LNCaP clone FGC (cell line): ENCODE measurements around the gene NPB.

Experiments
- DNase-seq: peaks from one replicate; pipeline ENCODE4 v3.0.0-alpha.2; 2011; ENCODE audit warnings: low read depth
- H3K4me3 ChIP-seq: 2 replicates; pipeline ENCODE4 v1.5.1; 2011; ENCODE audit warnings: mild to moderate bottlenecking, low read depth, low read length, control low read depth
- TF ChIP-seq, protein P1 (sequence below): IDR thresholded peaks from 2 replicates; pipeline ENCODE4 v1.5.1; 2012; ENCODE audit warnings: mild to moderate bottlenecking; ENCODE audit not compliant: control insufficient read depth, insufficient read depth; ENCODE audit errors: extremely low read depth

NPB gene

GRCh38 chr17:81867170-81867990 lies 34.7 kb upstream of the NPB start:
- no peak for DNase-seq
- TF ChIP-seq, protein P1, sequence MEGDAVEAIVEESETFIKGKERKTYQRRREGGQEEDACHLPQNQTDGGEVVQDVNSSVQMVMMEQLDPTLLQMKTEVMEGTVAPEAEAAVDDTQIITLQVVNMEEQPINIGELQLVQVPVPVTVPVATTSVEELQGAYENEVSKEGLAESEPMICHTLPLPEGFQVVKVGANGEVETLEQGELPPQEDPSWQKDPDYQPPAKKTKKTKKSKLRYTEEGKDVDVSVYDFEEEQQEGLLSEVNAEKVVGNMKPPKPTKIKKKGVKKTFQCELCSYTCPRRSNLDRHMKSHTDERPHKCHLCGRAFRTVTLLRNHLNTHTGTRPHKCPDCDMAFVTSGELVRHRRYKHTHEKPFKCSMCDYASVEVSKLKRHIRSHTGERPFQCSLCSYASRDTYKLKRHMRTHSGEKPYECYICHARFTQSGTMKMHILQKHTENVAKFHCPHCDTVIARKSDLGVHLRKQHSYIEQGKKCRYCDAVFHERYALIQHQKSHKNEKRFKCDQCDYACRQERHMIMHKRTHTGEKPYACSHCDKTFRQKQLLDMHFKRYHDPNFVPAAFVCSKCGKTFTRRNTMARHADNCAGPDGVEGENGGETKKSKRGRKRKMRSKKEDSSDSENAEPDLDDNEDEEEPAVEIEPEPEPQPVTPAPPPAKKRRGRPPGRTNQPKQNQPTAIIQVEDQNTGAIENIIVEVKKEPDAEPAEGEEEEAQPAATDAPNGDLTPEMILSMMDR = no peak
- no peak overlapping the region for H3K4me3 ChIP-seq

DNA sequence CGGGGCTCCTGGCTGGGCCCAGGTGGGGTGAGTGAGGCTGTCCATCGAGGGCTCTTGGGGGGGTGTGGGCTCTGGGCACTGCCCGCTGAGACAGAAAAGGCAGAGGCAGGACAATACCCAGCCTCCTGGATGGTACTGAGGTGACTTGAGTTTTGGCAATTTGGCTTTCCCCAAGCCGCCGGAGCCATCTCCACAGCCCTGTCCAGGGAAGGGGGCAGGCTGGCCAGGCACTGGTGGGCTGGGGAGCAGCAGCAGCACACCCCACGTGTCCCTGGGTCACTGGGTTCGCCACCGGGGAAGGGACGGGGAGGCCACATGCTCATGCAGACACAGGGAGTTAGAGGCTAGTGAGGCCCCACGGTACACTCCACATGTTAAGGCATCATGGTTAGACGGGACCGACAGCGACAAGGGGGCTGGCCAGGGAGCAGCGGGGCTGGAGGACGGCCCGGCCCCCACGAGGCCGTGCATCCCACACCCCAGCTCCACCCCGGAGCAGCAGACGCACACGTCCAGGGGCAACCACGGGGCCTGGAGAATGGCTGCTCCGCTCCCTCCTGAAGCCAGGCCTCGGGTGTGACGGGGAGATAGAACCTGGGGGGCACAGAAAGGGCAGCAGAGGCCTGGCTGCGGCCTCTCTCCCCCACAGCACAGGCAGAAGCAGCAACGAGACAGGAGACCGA lies 33.9 kb upstream of the NPB start:
- no peak for DNase-seq
- H3K4me3 ChIP-seq = no peak overlapping the region
- TF ChIP-seq, protein P1 = no peak

DNA sequence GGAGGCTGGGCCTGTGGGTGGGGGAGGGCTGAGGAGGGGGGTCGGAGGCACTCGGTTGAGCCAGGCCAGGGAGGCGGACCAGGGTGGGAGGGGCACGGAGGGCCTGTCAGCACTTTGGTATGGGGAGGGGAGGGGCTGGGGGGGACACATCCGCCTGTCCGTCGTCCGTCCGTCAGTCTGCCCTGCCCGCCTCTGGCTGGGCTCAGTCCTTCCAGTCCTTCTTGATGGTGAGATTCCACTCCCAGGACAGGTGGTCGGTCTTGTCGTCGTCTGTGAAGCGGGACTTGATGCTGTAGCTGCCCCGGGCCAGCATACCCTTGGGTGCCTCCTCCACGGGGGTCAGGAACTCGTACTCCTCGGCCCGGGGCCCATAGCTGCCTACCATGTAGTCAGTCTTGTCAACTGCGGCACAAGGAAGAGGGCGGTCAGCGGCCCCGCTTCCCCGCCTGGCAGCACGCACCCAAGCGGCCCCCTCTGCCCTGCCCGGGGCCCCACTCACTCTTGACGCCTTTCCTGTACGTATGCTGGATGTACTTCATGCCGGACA lies 33.3 kb upstream of the NPB start:
- DNase-seq = no peak
- H3K4me3 ChIP-seq = peak overlapping the region; percentile 83
- TF ChIP-seq, protein P1 = no peak

DNA sequence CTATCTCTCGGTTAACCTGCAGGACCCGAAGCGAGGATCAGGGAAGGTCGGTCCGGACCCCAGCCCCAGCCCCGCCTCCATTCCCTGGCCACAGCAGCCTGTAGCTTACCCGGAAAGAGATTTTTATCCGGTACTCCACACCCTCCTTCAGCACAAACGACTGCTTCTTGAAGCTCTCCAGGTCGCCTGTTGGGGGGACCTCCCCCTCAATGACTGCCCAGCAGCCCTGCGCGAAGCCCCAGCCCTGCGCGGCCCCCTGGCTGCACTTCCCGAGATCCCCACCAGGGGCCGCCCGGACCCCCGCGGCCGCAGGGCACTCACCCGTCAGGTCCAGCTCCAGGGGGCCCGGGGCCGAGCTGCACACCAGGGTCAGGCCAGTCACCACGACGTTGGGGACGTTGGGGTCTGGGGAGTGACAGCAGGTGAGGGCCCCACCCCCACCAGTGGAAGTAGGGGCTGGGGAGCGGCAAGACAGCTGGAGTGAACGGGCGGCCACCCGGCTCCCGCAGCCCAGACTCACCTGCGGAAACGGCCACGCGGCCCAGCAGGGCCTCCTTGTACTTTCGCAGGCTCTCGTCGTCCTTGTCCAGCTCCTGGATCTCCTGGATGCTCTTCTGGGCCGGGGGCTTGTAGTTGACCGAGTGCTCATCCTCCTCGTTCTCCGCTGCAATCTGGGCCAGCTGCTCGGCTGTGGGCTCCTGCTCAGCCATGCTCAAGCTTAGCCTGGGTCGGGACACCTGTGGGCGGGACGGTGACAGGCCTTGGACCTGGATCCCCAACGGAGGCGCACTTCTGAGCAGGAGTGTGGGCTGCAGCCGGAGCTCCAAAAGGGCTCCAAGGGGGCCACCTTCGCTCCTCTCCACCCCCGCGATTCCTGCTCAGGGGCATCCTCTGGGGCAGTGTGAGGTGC lies 32.6 kb upstream of the NPB start:
- TF ChIP-seq, protein P1 = peak; percentile 45
- peak overlapping the region; percentile 83 for H3K4me3 ChIP-seq
- no peak for DNase-seq

DNA sequence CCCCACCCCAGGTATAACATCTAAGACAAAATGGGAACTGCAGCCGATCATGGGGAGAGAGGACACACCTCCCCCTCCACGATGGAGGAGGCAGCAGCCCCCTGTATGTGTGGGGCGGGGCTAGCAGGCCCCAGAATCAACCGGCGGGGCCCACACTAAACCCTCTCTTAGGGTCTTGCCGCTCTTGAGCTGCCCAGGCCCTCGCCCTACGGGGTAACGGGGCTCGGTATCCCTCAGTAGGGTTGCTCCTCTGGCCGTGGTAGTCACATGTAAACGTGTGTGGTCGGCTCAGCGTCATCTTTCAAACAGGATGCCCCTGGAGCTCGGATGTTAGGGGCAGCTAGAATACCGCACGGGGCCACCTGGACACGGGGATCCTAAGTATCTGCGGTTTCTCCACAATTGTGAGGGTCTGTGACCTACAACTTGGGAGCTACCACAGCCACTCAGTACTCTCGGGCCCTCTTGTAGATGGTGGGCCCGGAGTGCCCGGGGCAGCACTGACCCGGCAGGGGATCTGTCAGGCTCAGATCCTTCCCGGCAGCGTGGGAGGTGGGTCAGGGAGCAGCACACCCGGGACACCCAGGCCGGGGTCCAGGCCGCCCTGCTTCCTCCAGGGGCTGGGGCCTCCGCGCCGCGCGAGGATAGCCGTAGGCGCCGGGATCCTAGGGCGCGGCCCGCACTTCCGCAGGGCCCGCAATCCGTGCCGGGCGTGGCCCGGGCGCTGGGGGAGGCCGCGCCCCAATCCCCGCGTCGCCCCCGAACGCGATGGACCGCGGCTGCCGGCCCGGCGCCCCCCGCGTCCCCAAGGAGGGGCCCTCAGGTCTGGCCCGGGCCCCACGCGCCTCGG lies 31.7 kb upstream of the NPB start:
- no peak for DNase-seq
- TF ChIP-seq, protein P1 = no peak
- H3K4me3 ChIP-seq = peak overlapping the region; percentile 83

GRCh38 chr17:81870981-81871386 lies 31.1 kb upstream of the NPB start, which contains the start of gene ARHGDIA:
ARHGDIA (minus strand) TSS chr17:81871337; CDS start chr17:81869930, 1,407 bp downstream.
- TF ChIP-seq, protein P1 = no peak
- peak within 1 kb of the TSS; percentile 83 for H3K4me3 ChIP-seq
- DNase-seq = no peak
